HepG2 (cell line): ENCODE data around the gene MAVS. TPM values are rescaled to one million over a fixed set of nuclear protein-coding genes. Genes with fewer than 3 reads are reported as not detected.
A peak's percentile ranks its signal among the peaks of the same experiment; 100 is the strongest.

Source experiments
- ATAC-seq: fragments of 200-7000 bp; cut with Tn5 transposase; 3 replicates; pipeline ENCODE4 v1.9.1; 2020; ENCODE audit warnings: mild to moderate bottlenecking, moderate library complexity
- BruUV-seq: library from RNA; stranded (reverse); fragments of 400-500 nt; replicated peaks from 2 replicates; lab custom pipeline; 2021; lab: Mats Ljungman, UMichigan
- CTCF ChIA-PET: fragments of 300-600 bp; formaldehyde crosslinking; extraction: SDS; loops from one replicate; lab custom pipeline; 2021; ENCODE audit warnings: low total read pairs, inconsistent platforms, low intra/inter-chr PET ratio; lab: Yijun Ruan, JAX
- POLR2A ChIA-PET: fragments of 350-600 bp; sonication (Branson Sonifier 250); formaldehyde crosslinking; loops from one replicate; lab custom pipeline; 2020; ENCODE audit warnings: antibody characterized with exemption, inconsistent platforms; lab: Yijun Ruan, JAX
- DNase-seq: peaks from one replicate; pipeline ENCODE4 v3.0.0-alpha.2; 2015; ENCODE audit warnings: low spot score
- FAIRE-seq: peaks from 3 replicates; lab custom pipeline; 2011; peaks lifted over from hg19 to GRCh38; lab: Jason Lieb, UNC
- H2AFZ ChIP-seq: one replicate; pipeline ENCODE4 v1.6.1; 2011; ENCODE audit warnings: low read length, inconsistent platforms
- H3K27ac ChIP-seq: fragments of 300-600 bp; 3 replicates; pipeline ENCODE4 v1.8.0; 2011; ENCODE audit warnings: mixed run types, mild to moderate bottlenecking, mixed read lengths, low read length, inconsistent platforms; ENCODE audit not compliant: insufficient read depth; ENCODE audit errors: extremely low read length
- H3K27me3 ChIP-seq, 2 experiments: fragments of 200-600 bp in 1 of 2; 2 replicates in 1 of 2; 3 replicates in 1 of 2; pipeline versions ENCODE4 v1.6.0 to v1.8.0; 2011; ENCODE audit warnings: low read length in 2 of 2, mild to moderate bottlenecking in 2 of 2, moderate library complexity in 2 of 2, inconsistent platforms in 1 of 2; ENCODE audit not compliant: insufficient read depth in 2 of 2, control insufficient read depth in 1 of 2
- H3K36me3 ChIP-seq, 2 experiments: fragments of 200-600 bp in 1 of 2; replicated peaks in 1 of 2; 2 replicates in 1 of 2; 3 replicates in 1 of 2; pipeline versions ENCODE4 v1.5.1 to v1.8.0; 2011; ENCODE audit warnings: low read length in 2 of 2, inconsistent platforms in 1 of 2; ENCODE audit not compliant: insufficient read depth in 2 of 2, control insufficient read depth in 1 of 2
- H3K4me1 ChIP-seq: 2 replicates; pipeline ENCODE4 v1.5.1; 2012; ENCODE audit warnings: low read length, inconsistent platforms; ENCODE audit not compliant: insufficient read depth
- H3K4me2 ChIP-seq: 2 replicates; pipeline ENCODE4 v1.6.0; 2011; ENCODE audit warnings: low read depth, low read length, inconsistent platforms
- H3K4me3 ChIP-seq, 3 experiments: fragments of 200-600 bp in 1 of 3; sonication (generic), shearing (Covaris generic) in 1 of 3; replicated peaks in 1 of 3; 2 replicates each; pipeline ENCODE4 v1.5.1; 2011 to 2016; ENCODE audit warnings: low read length in 3 of 3, inconsistent platforms in 2 of 3, low read depth in 2 of 3, mild to moderate bottlenecking in 2 of 3, control low read depth in 1 of 3, mixed read lengths in 1 of 3; ENCODE audit not compliant: insufficient read depth in 1 of 3
- H3K79me2 ChIP-seq: one replicate; pipeline ENCODE4 v1.6.1; 2011; ENCODE audit warnings: low read length, inconsistent platforms; ENCODE audit not compliant: insufficient read depth
- H3K9ac ChIP-seq: 2 replicates; pipeline ENCODE4 v1.6.0; 2011; ENCODE audit warnings: mild to moderate bottlenecking, low read depth, low read length, inconsistent platforms; ENCODE audit not compliant: insufficient read depth
- H3K9me3 ChIP-seq: 2 replicates; pipeline ENCODE4 v1.5.1; 2012; ENCODE audit warnings: mild to moderate bottlenecking, low read length
- H4K20me1 ChIP-seq: 2 replicates; pipeline ENCODE4 v1.6.0; 2011; ENCODE audit warnings: inconsistent platforms, mild to moderate bottlenecking, low read length, moderate library complexity; ENCODE audit not compliant: insufficient read depth
- AGO2 ChIP-seq: fragments of 200-400 bp; formaldehyde crosslinking; optimal IDR thresholded peaks from 2 replicates; pipeline ENCODE3; 2017; ENCODE audit warnings: mild to moderate bottlenecking, low read depth, low read length, moderate library complexity
- CENPX ChIP-seq: sonication (generic); formaldehyde crosslinking; IDR thresholded peaks from 2 replicates; pipeline ENCODE4 v1.9.0; 2021; ENCODE audit warnings: mild to moderate bottlenecking, missing genetic modification reagents, moderate library complexity
- EHMT2 ChIP-seq: fragments of 200-600 bp; sonication (generic); IDR thresholded peaks from 2 replicates; pipeline ENCODE4 v1.7.0; 2017; ENCODE audit warnings: antibody characterized with exemption, low read depth, low read length, borderline replicate concordance
- ELK4 ChIP-seq: sonication (generic); formaldehyde crosslinking; IDR thresholded peaks from 2 replicates; pipeline ENCODE4 v1.9.0; 2021; ENCODE audit warnings: missing genetic modification reagents, borderline replicate concordance
- FOXA1 ChIP-seq, 2 experiments: fragments of 450-650 bp in 1 of 2; sonication (generic) in 1 of 2; formaldehyde crosslinking in 1 of 2; IDR thresholded peaks; 2 replicates each; pipeline versions ENCODE4 v1.4.0 to v1.6.1; 2016 to 2020; ENCODE audit warnings: missing genetic modification reagents in 1 of 2
- IKZF1 ChIP-seq: fragments of 450-650 bp; IDR thresholded peaks from 2 replicates; pipeline ENCODE4 v1.7.1; 2016
- JARID2 ChIP-seq: sonication (generic); formaldehyde crosslinking; IDR thresholded peaks from 2 replicates; pipeline ENCODE4 v1.8.1; 2023; ENCODE audit warnings: missing genetic modification reagents, inconsistent platforms; ENCODE audit not compliant: insufficient replicate concordance
- KMT2A ChIP-seq: sonication (generic); formaldehyde crosslinking; IDR thresholded peaks from 2 replicates; pipeline ENCODE4 v1.4.0; 2020; ENCODE audit warnings: missing genetic modification reagents
- MAX ChIP-seq: IDR thresholded peaks from 2 replicates; pipeline ENCODE4 v1.6.1; 2012; ENCODE audit warnings: inconsistent platforms
- MYC ChIP-seq: sonication (generic); formaldehyde crosslinking; IDR thresholded peaks from 2 replicates; pipeline ENCODE4 v1.9.0; 2021; ENCODE audit warnings: missing genetic modification reagents, borderline replicate concordance
- SOX13 ChIP-seq, 3 experiments: fragments of 450-650 bp in 1 of 3; sonication (generic) in 1 of 3; formaldehyde crosslinking in 1 of 3; IDR thresholded peaks in 2 of 3; conservative IDR thresholded peaks in 1 of 3; 2 replicates each; pipeline versions ENCODE4 v1.5.0 to v1.6.1; 2016 to 2020; ENCODE audit warnings: antibody characterized with exemption in 1 of 3, mild to moderate bottlenecking in 1 of 3, missing compliant biosample characterization in 1 of 3, missing genetic modification reagents in 1 of 3, moderate library complexity in 1 of 3
- THYN1 ChIP-seq: sonication (generic); formaldehyde crosslinking; IDR thresholded peaks from 2 replicates; pipeline ENCODE4 v1.8.1; 2023; ENCODE audit warnings: low read depth, mild to moderate bottlenecking, moderate library complexity, missing genetic modification reagents, borderline replicate concordance
- ZBTB44 ChIP-seq: sonication (generic); formaldehyde crosslinking; IDR thresholded peaks from 2 replicates; pipeline ENCODE4 v1.4.0; 2020; ENCODE audit warnings: missing genetic modification reagents
- ZNF33B ChIP-seq: sonication (generic); formaldehyde crosslinking; IDR thresholded peaks from 2 replicates; pipeline ENCODE4 v1.5.1; 2020; ENCODE audit warnings: mild to moderate bottlenecking, missing genetic modification reagents
- ZNF850 ChIP-seq: sonication (generic); formaldehyde crosslinking; conservative IDR thresholded peaks from 2 replicates; pipeline ENCODE4 v1.9.0; 2021; ENCODE audit warnings: mild to moderate bottlenecking, missing genetic modification reagents
- WGBS: methylation state at CpG from one replicate; pipeline ENCODE4 v1.1.6; 2017; ENCODE audit warnings: low lambda C conversion rate; 5-methylcytosine and 5-hydroxymethylcytosine counted together
- in situ Hi-C: cut with HindIII; loops from 2 replicates; pipeline ENCODE4 v1.10.0; 2017; ENCODE audit warnings: low pct_unique_long_range_greater_than_20kb; ENCODE audit not compliant: extremely low pct_ligation_motif_present
- intact Hi-C: fragments of 100-400 bp; cut with micrococcal nuclease; formaldehyde crosslinking; loops from one replicate; pipeline ENCODE4 v1.10.0; 2022; ENCODE audit not compliant: unreplicated experiment
- polyA plus RNA-seq, 8 experiments: library from polyadenylated mRNA; depleted of rRNA in 3 of 8; stranded (reverse) in 7 of 8; unstranded in 1 of 8; fragments of >200 nt; fragmentation: Illumina TruSeq in 4 of 8; extraction: Trizol in 4 of 8; gene quantifications; 2 replicates each; pipeline versions ENCODE4 v1.2.1 to v1.2.3, GENCODE V29; 2011 to 2016; ENCODE audit warnings: low read depth in 4 of 8, missing spikeins in 1 of 8, mixed read lengths in 1 of 8; ENCODE audit not compliant: insufficient read depth in 1 of 8
- total RNA-seq, 5 experiments: library from RNA; depleted of rRNA; stranded (reverse); fragments of >200 nt; fragmentation: Illumina TruSeq; extraction: Trizol; gene quantifications; 2 replicates each; pipeline ENCODE4 v1.2.3, GENCODE V29; 2016; ENCODE audit warnings: low read depth in 1 of 5

Gene MAVS
- total and polyA plus RNA-seq, 2 of the 13 experiments (the other 11 are each of a cell fraction or from before 2014, with no cell fraction given) = 27.3 to 36.6 TPM

GRCh38 chr20:3800256-3800877 is 46.3 kb upstream of the MAVS start:
- 94% methylated on average over 18 of the region's 18 CpGs for WGBS
- POLR2A ChIA-PET = interaction anchor here (1.7 to 2.4 kb wide), 2 partner anchors 18 to 20 kb away, joined by 8 to 12 read pairs; partner anchors contain the start of gene AP5S1
- DNase-seq = no peak
- Histone ChIP-seq H3K9me3 (no peaks in the 10 kb centered on the region), H2AFZ (no peak overlapping the region), H4K20me1 (no peaks in the 10 kb centered on the region), H3K79me2 (peaks cover 20% of the 10 kb centered on the region), H3K36me3 (peaks cover 27 to 48% of the 10 kb centered on the region in 2 experiments), H3K27ac (no peak overlapping the region), H3K4me2 (no peak overlapping the region), H3K27me3 (no peaks in the 10 kb centered on the region; a peak in 1 of 5 replicates), H3K4me3 (no peak overlapping the region), H3K9ac (no peak overlapping the region), H3K4me1 (peaks cover 36% of the 10 kb centered on the region)
- no peak for FAIRE-seq
- BruUV-seq = no TSS peak
- CTCF ChIA-PET = no interaction called here
- in situ Hi-C loops = no loop called here
- TF ChIP-seq CENPX = no peak
- no peak for TF ChIP-seq ZNF850
- TF ChIP-seq ZNF33B (CRISPR knock-in tag) = no peak
- TF ChIP-seq ELK4 (CRISPR knock-in tag) = no peak
- no peak for TF ChIP-seq EHMT2
- no peak for TF ChIP-seq JARID2 (CRISPR knock-in tag)
- TF ChIP-seq SOX13 (IDR thresholded peaks at IDR 0.05) = no peak
- TF ChIP-seq SOX13 (CRISPR knock-in tag; conservative IDR thresholded peaks at IDR 0.05 in 1 of 2, IDR thresholded peaks at IDR 0.05 in 1 of 2) = no peak
- TF ChIP-seq AGO2 = peak; percentile 48
- no peak for TF ChIP-seq KMT2A (CRISPR knock-in tag)
- no peak for TF ChIP-seq ZBTB44
- no peak for TF ChIP-seq IKZF1
- TF ChIP-seq MYC (CRISPR knock-in tag) = 0 out of 2 replicates have a peak, but pooled peaks have one; percentile 8
- no peak for TF ChIP-seq FOXA1 (IDR thresholded peaks at IDR 0.05)
- no peak for TF ChIP-seq FOXA1 (CRISPR knock-in tag; IDR thresholded peaks at IDR 0.05)
- no peak for TF ChIP-seq THYN1 (CRISPR knock-in tag)
- no peak for TF ChIP-seq MAX
- ATAC-seq = no peak
- intact Hi-C loops = no loop called here
